ENCODE data around the gene TIMM10.

TIMM10 gene

GRCh38 chr11:57504511-57504910 lies 26.0 kb downstream of the TIMM10 start:
- Histone ChIP-seq H3K27me3 (no peaks in the 10 kb centered on the region), H3K36me3 (no peaks in the 10 kb centered on the region), H3K9me3 (no peaks in the 10 kb centered on the region), H3K4me1 (no peaks in the 10 kb centered on the region), H3K4me3 (ENCODE audit: low read depth, low read length) (no peak overlapping the region)
- TF ChIP-seq CTCF (IDR thresholded peaks at IDR 0.05; ENCODE audit: low read depth, low read length): no peak
- DNase-seq: no peak

GRCh38 chr11:57502870-57503269 lies 27.7 kb downstream of the TIMM10 start:
- H3K4me3 ChIP-seq (ENCODE audit: low read depth, low read length): no peak overlapping the region
- no peaks in the 10 kb centered on the region for H3K4me1 ChIP-seq
- H3K36me3 ChIP-seq: no peaks in the 10 kb centered on the region
- DNase-seq: no peak
- TF ChIP-seq CTCF (IDR thresholded peaks at IDR 0.05; ENCODE audit: low read depth, low read length): no peak
- no peaks in the 10 kb centered on the region for H3K27me3 ChIP-seq
- H3K9me3 ChIP-seq: no peaks in the 10 kb centered on the region

- H3K36me3 ChIP-seq: no peaks in the 10 kb centered on the region
- no peaks in the 10 kb centered on the region for H3K4me1 ChIP-seq
- no peak for DNase-seq
- no peaks in the 10 kb centered on the region for H3K27me3 ChIP-seq
- no peak for TF ChIP-seq CTCF (IDR thresholded peaks at IDR 0.05; ENCODE audit: low read depth, low read length)
- no peaks in the 10 kb centered on the region for H3K9me3 ChIP-seq
- H3K4me3 ChIP-seq (ENCODE audit: low read depth, low read length): no peak overlapping the region
These were observed 28.2 kb downstream of the TIMM10 start for GRCh38 chr11:57502376-57502775.

- H3K27me3 ChIP-seq: no peaks in the 10 kb centered on the region
- H3K9me3 ChIP-seq: no peaks in the 10 kb centered on the region
- TF ChIP-seq CTCF (IDR thresholded peaks at IDR 0.05; ENCODE audit: low read depth, low read length): no peak
- no peaks in the 10 kb centered on the region for H3K4me1 ChIP-seq
- DNase-seq: no peak
- no peak overlapping the region for H3K4me3 ChIP-seq (ENCODE audit: low read depth, low read length)
- no peaks in the 10 kb centered on the region for H3K36me3 ChIP-seq
These were observed 28.6 kb downstream of the TIMM10 start for GRCh38 chr11:57501953-57502352.

GRCh38 chr11:57500926-57501325 lies 29.6 kb downstream of the TIMM10 start:
- Histone ChIP-seq H3K27me3 (no peaks in the 10 kb centered on the region), H3K36me3 (no peaks in the 10 kb centered on the region)

GRCh38 chr11:57500515-57500914 lies 30.0 kb downstream of the TIMM10 start:
- TF ChIP-seq CTCF (IDR thresholded peaks at IDR 0.05; ENCODE audit: low read depth, low read length): no peak
- DNase-seq: no peak
- no peaks in the 10 kb centered on the region for H3K36me3 ChIP-seq
- H3K27me3 ChIP-seq: no peaks in the 10 kb centered on the region
- H3K9me3 ChIP-seq: no peaks in the 10 kb centered on the region
- no peaks in the 10 kb centered on the region for H3K4me1 ChIP-seq
- H3K4me3 ChIP-seq (ENCODE audit: low read depth, low read length): no peak overlapping the region

More at GRCh38 chr11:57500926-57501325, 29.6 kb downstream of the TIMM10 start:
- H3K4me3 ChIP-seq (ENCODE audit: low read depth, low read length): no peak overlapping the region
- DNase-seq: no peak
- TF ChIP-seq CTCF (IDR thresholded peaks at IDR 0.05; ENCODE audit: low read depth, low read length): no peak
- no peaks in the 10 kb centered on the region for H3K9me3 ChIP-seq
- no peaks in the 10 kb centered on the region for H3K4me1 ChIP-seq

Measured in BE2C (cell line).